ENCODE data around the gene FBXL17.

The FBXL17 gene

GRCh38 chr5:108369167-108369566, 12.7 kb downstream of the FBXL17 start:
- H3K9ac ChIP-seq (ENCODE audit: low read depth, low read length, poor library complexity): no peak overlapping the region
- H3K23ac ChIP-seq (ENCODE audit: low read depth, low read length, poor library complexity): no peak overlapping the region
- H2BK5ac ChIP-seq (ENCODE audit: low read length): no peak overlapping the region
- H3K27ac ChIP-seq (replicated peaks; ENCODE audit: low read length): no peak overlapping the region
- no peak overlapping the region for H3K18ac ChIP-seq (ENCODE audit: low read length)
- H3K27me3 ChIP-seq (ENCODE audit: control insufficient read depth in 3 of 3, insufficient read depth in 3 of 3, low read depth in 1 of 3, low read length in 3 of 3): peaks cover 0 to 2% (median 0%) of the 10 kb centered on the region in 3 experiments
- H3K4me1 ChIP-seq (ENCODE audit: control insufficient read depth in 2 of 2, insufficient read depth in 1 of 2, low read depth in 1 of 2, low read length in 2 of 2): no peaks in the 10 kb centered on the region
- H2AFZ ChIP-seq (ENCODE audit: low read length): no peak overlapping the region
- H3K9me3 ChIP-seq (replicated peaks in 1 of 2; ENCODE audit: control insufficient read depth in 2 of 2, insufficient read depth in 1 of 2, low read depth in 1 of 2, low read length in 2 of 2): peaks cover 6 to 27% of the 10 kb centered on the region in 2 donors
- H2BK12ac ChIP-seq (ENCODE audit: low read length): no peak overlapping the region
- H3K36me3 ChIP-seq (replicated peaks in 1 of 2; ENCODE audit: control insufficient read depth in 2 of 2, insufficient read depth in 2 of 2, low read length in 2 of 2): peaks cover 0 to 7% of the 10 kb centered on the region in 2 donors
- no CpG with 5 or more reads among the region's 4 CpGs for WGBS, 2 donors (ENCODE audit: extremely low coverage in 2 of 2, insufficient read length in 2 of 2, insufficient replicate concordance in 1 of 2)
- H3K79me1 ChIP-seq (ENCODE audit: low read depth, low read length): no peaks in the 10 kb centered on the region
- no peak overlapping the region for H3K4me3 ChIP-seq (ENCODE audit: low read length in 2 of 2)
- H2BK15ac ChIP-seq (ENCODE audit: low read length): no peak overlapping the region
- no peak overlapping the region for H3K4me2 ChIP-seq (ENCODE audit: insufficient read depth, low read length, poor library complexity, severe bottlenecking)
- no peak overlapping the region for H3K4ac ChIP-seq (ENCODE audit: low read length)
- no peak for DNase-seq (ENCODE audit: low spot score)
- H2BK120ac ChIP-seq (ENCODE audit: low read depth, low read length): no peak overlapping the region
- H4K91ac ChIP-seq (ENCODE audit: low read depth, low read length, poor library complexity): no peak overlapping the region
- H2AK5ac ChIP-seq (ENCODE audit: low read depth, low read length): no peak overlapping the region
- no peak overlapping the region for H4K8ac ChIP-seq (ENCODE audit: low read depth, low read length)
- H3K14ac ChIP-seq (ENCODE audit: low read length): no peak overlapping the region

GRCh38 chr5:108367679-108368334, 14.1 kb downstream of the FBXL17 start:
- peaks cover 0 to 2% (median 0%) of the 10 kb centered on the region in 3 experiments for H3K27me3 ChIP-seq (ENCODE audit: control insufficient read depth in 3 of 3, insufficient read depth in 3 of 3, low read depth in 1 of 3, low read length in 3 of 3)

GRCh38 chr5:108366500-108366899, 15.4 kb downstream of the FBXL17 start:
- no peak overlapping the region for H3K4me2 ChIP-seq (ENCODE audit: insufficient read depth, low read length, poor library complexity, severe bottlenecking)
- H3K14ac ChIP-seq (ENCODE audit: low read length): no peak overlapping the region
- no peaks in the 10 kb centered on the region for H3K27me3 ChIP-seq (ENCODE audit: control insufficient read depth in 3 of 3, insufficient read depth in 3 of 3, low read depth in 1 of 3, low read length in 3 of 3)
- no peak overlapping the region for H2BK5ac ChIP-seq (ENCODE audit: low read length)
- H4K91ac ChIP-seq (ENCODE audit: low read depth, low read length, poor library complexity): no peak overlapping the region
- H3K18ac ChIP-seq (ENCODE audit: low read length): no peak overlapping the region
- H3K36me3 ChIP-seq (replicated peaks in 1 of 2; ENCODE audit: control insufficient read depth in 2 of 2, insufficient read depth in 2 of 2, low read length in 2 of 2): peaks cover 0 to 11% of the 10 kb centered on the region in 2 donors
- H3K23ac ChIP-seq (ENCODE audit: low read depth, low read length, poor library complexity): no peak overlapping the region
- no peak overlapping the region for H2BK120ac ChIP-seq (ENCODE audit: low read depth, low read length)
- no CpG with 5 or more reads among the region's 2 CpGs for WGBS, 2 donors (ENCODE audit: extremely low coverage in 2 of 2, insufficient read length in 2 of 2, insufficient replicate concordance in 1 of 2)
- H2AFZ ChIP-seq (ENCODE audit: low read length): no peak overlapping the region
- no peak overlapping the region for H2AK5ac ChIP-seq (ENCODE audit: low read depth, low read length)
- no peak overlapping the region for H3K27ac ChIP-seq (replicated peaks; ENCODE audit: low read length)
- no peak overlapping the region for H3K9ac ChIP-seq (ENCODE audit: low read depth, low read length, poor library complexity)
- peaks cover 0 to 4% of the 10 kb centered on the region in 2 donors for H3K9me3 ChIP-seq (replicated peaks in 1 of 2; ENCODE audit: control insufficient read depth in 2 of 2, insufficient read depth in 1 of 2, low read depth in 1 of 2, low read length in 2 of 2)
- no peak for DNase-seq (ENCODE audit: low spot score)
- H3K4me1 ChIP-seq (ENCODE audit: control insufficient read depth in 2 of 2, insufficient read depth in 1 of 2, low read depth in 1 of 2, low read length in 2 of 2): no peaks in the 10 kb centered on the region
- H2BK12ac ChIP-seq (ENCODE audit: low read length): no peak overlapping the region
- H3K4ac ChIP-seq (ENCODE audit: low read length): no peak overlapping the region
- H2BK15ac ChIP-seq (ENCODE audit: low read length): no peak overlapping the region
- H4K8ac ChIP-seq (ENCODE audit: low read depth, low read length): no peak overlapping the region
- no peak overlapping the region for H3K4me3 ChIP-seq (ENCODE audit: low read length in 2 of 2)
- H3K79me1 ChIP-seq (ENCODE audit: low read depth, low read length): no peaks in the 10 kb centered on the region

More at GRCh38 chr5:108367679-108368334, 14.1 kb downstream of the FBXL17 start:
- no peak overlapping the region for H2AFZ ChIP-seq (ENCODE audit: low read length)
- H3K18ac ChIP-seq (ENCODE audit: low read length): no peak overlapping the region
- no peak overlapping the region for H3K4me2 ChIP-seq (ENCODE audit: insufficient read depth, low read length, poor library complexity, severe bottlenecking)
- no CpG with 5 or more reads among the region's 8 CpGs for WGBS, 2 donors (ENCODE audit: extremely low coverage in 2 of 2, insufficient read length in 2 of 2, insufficient replicate concordance in 1 of 2)
- no peak overlapping the region for H4K91ac ChIP-seq (ENCODE audit: low read depth, low read length, poor library complexity)
- DNase-seq (ENCODE audit: low spot score): no peak
- no peak overlapping the region for H3K4ac ChIP-seq (ENCODE audit: low read length)
- peaks cover 3 to 17% of the 10 kb centered on the region in 2 donors for H3K9me3 ChIP-seq (replicated peaks in 1 of 2; ENCODE audit: control insufficient read depth in 2 of 2, insufficient read depth in 1 of 2, low read depth in 1 of 2, low read length in 2 of 2)
- no peak overlapping the region for H3K4me3 ChIP-seq (ENCODE audit: low read length in 2 of 2)
- H3K27ac ChIP-seq (replicated peaks; ENCODE audit: low read length): no peak overlapping the region
- H3K9ac ChIP-seq (ENCODE audit: low read depth, low read length, poor library complexity): no peak overlapping the region
- no peak overlapping the region for H3K14ac ChIP-seq (ENCODE audit: low read length)
- no peak overlapping the region for H2BK12ac ChIP-seq (ENCODE audit: low read length)
- H2BK5ac ChIP-seq (ENCODE audit: low read length): no peak overlapping the region
- no peaks in the 10 kb centered on the region for H3K4me1 ChIP-seq (ENCODE audit: control insufficient read depth in 2 of 2, insufficient read depth in 1 of 2, low read depth in 1 of 2, low read length in 2 of 2)
- H2BK15ac ChIP-seq (ENCODE audit: low read length): no peak overlapping the region
- peaks cover 0 to 11% of the 10 kb centered on the region in 2 donors for H3K36me3 ChIP-seq (replicated peaks in 1 of 2; ENCODE audit: control insufficient read depth in 2 of 2, insufficient read depth in 2 of 2, low read length in 2 of 2)
- H2BK120ac ChIP-seq (ENCODE audit: low read depth, low read length): no peak overlapping the region
- no peak overlapping the region for H2AK5ac ChIP-seq (ENCODE audit: low read depth, low read length)
- H4K8ac ChIP-seq (ENCODE audit: low read depth, low read length): no peak overlapping the region
- H3K23ac ChIP-seq (ENCODE audit: low read depth, low read length, poor library complexity): no peak overlapping the region
- H3K79me1 ChIP-seq (ENCODE audit: low read depth, low read length): no peaks in the 10 kb centered on the region

- Histone ChIP-seq H4K8ac (ENCODE audit: low read depth, low read length) (no peak overlapping the region), H3K9ac (ENCODE audit: low read depth, low read length, poor library complexity) (no peak overlapping the region), H3K14ac (ENCODE audit: low read length) (no peak overlapping the region), H3K79me1 (ENCODE audit: low read depth, low read length) (no peaks in the 10 kb centered on the region), H2AFZ (ENCODE audit: low read length) (no peak overlapping the region), H3K4me3 (ENCODE audit: low read length in 2 of 2) (no peak overlapping the region), H2BK120ac (ENCODE audit: low read depth, low read length) (no peak overlapping the region), H3K9me3 (replicated peaks in 1 of 2; ENCODE audit: control insufficient read depth in 2 of 2, insufficient read depth in 1 of 2, low read depth in 1 of 2, low read length in 2 of 2) (peaks cover 0 to 3% of the 10 kb centered on the region in 2 donors), H3K27ac (replicated peaks; ENCODE audit: low read length) (no peak overlapping the region), H3K4me1 (ENCODE audit: control insufficient read depth in 2 of 2, insufficient read depth in 1 of 2, low read depth in 1 of 2, low read length in 2 of 2) (no peaks in the 10 kb centered on the region), H3K4me2 (ENCODE audit: insufficient read depth, low read length, poor library complexity, severe bottlenecking) (no peak overlapping the region), H2BK12ac (ENCODE audit: low read length) (no peak overlapping the region), H2BK5ac (ENCODE audit: low read length) (no peak overlapping the region), H3K23ac (ENCODE audit: low read depth, low read length, poor library complexity) (no peak overlapping the region), H2BK15ac (ENCODE audit: low read length) (no peak overlapping the region), H4K91ac (ENCODE audit: low read depth, low read length, poor library complexity) (no peak overlapping the region), H3K4ac (ENCODE audit: low read length) (no peak overlapping the region), H3K36me3 (replicated peaks in 1 of 2; ENCODE audit: control insufficient read depth in 2 of 2, insufficient read depth in 2 of 2, low read length in 2 of 2) (peaks cover 0 to 16% of the 10 kb centered on the region in 2 donors), H3K27me3 (ENCODE audit: control insufficient read depth in 3 of 3, insufficient read depth in 3 of 3, low read depth in 1 of 3, low read length in 3 of 3) (no peaks in the 10 kb centered on the region), H2AK5ac (ENCODE audit: low read depth, low read length) (no peak overlapping the region), H3K18ac (ENCODE audit: low read length) (no peak overlapping the region)
- WGBS, 2 donors (ENCODE audit: extremely low coverage in 2 of 2, insufficient read length in 2 of 2, insufficient replicate concordance in 1 of 2): no CpG with 5 or more reads among the region's 2 CpGs
- no peak for DNase-seq (ENCODE audit: low spot score)
These were observed 20.1 kb downstream of the FBXL17 start for GRCh38 chr5:108361771-108362170.
